GM18517 (cell line): ENCODE measurements around the gene RAB6B.
"Not testable (repeated sequence)": the region's sequence is repeated elsewhere in the genome, so short reads cannot be mapped to it uniquely, and the experiment has no call there.

ENCODE experiments used
- ATAC-seq: cut with Tn5 transposase; IDR thresholded peaks from one replicate; pipeline ENCODE4 v1.9.1; 2021; ENCODE audit warnings: mild to moderate bottlenecking, moderate library complexity; ENCODE audit not compliant: unreplicated experiment

RAB6B gene

GRCh38 chr3:133821767-133822638, 73.7 kb downstream of the RAB6B start:
- ATAC-seq = no peak

GRCh38 chr3:133820889-133821675, 74.6 kb downstream of the RAB6B start:
- ATAC-seq = no peak

- no peak for ATAC-seq
These were observed 75.6 kb downstream of the RAB6B start for GRCh38 chr3:133820129-133820528.

- no peak for ATAC-seq
These were observed 80.3 kb downstream of the RAB6B start for GRCh38 chr3:133815386-133815785.

GRCh38 chr3:133812872-133813271, 82.8 kb downstream of the RAB6B start:
- no peak for ATAC-seq

- ATAC-seq = peak; percentile 97
These were observed 89.8 kb downstream of the RAB6B start, which contains the start of gene SRPRB for GRCh38 chr3:133805702-133806475. Gene SRPRB, plus strand, starts transcription at chr3:133805815. Its CDS starts 34 bp downstream, at chr3:133805849.

- no peak for ATAC-seq
These were observed 90.3 kb downstream of the RAB6B start for GRCh38 chr3:133805384-133805701.

- no peak for ATAC-seq
These were observed 90.8 kb downstream of the RAB6B start for GRCh38 chr3:133804896-133805295.

- no peak for ATAC-seq
These were observed 92.2 kb downstream of the RAB6B start for GRCh38 chr3:133803469-133803868.

- no peak for ATAC-seq
These were observed 95.7 kb downstream of the RAB6B start for GRCh38 chr3:133799794-133800585.

GRCh38 chr3:133797396-133798105, 98.1 kb downstream of the RAB6B start:
- ATAC-seq = no peak

- ATAC-seq = no peak
These were observed 103.4 kb downstream of the RAB6B start for GRCh38 chr3:133792171-133792763.

GRCh38 chr3:133788024-133788423, 107.7 kb downstream of the RAB6B start:
- no peak for ATAC-seq

- no peak for ATAC-seq
These were observed 111.9 kb downstream of the RAB6B start for GRCh38 chr3:133783762-133784161.

- no peak for ATAC-seq
These were observed 113.2 kb downstream of the RAB6B start for GRCh38 chr3:133782454-133782853.

- no peak for ATAC-seq
These were observed 114.1 kb downstream of the RAB6B start for GRCh38 chr3:133781570-133781969.

- ATAC-seq = not testable (repeated sequence)
These were observed 114.9 kb downstream of the RAB6B start for GRCh38 chr3:133780756-133781155.

- no peak for ATAC-seq
These were observed 116.0 kb downstream of the RAB6B start for GRCh38 chr3:133779626-133780203.
